Activated CD8-positive, alpha-beta memory T cell treated with anti-CD3 and anti-CD28 coated beads, Interleukin-2, amount 50 U/mL, for 1 hour (primary cell): ENCODE results near the gene DIDO1.
"Not testable (repeated sequence)": the region's sequence is repeated elsewhere in the genome, so short reads cannot be mapped to it uniquely, and the experiment has no call there.

ENCODE experiments used
- DNase-seq: peaks from one replicate; pipeline ENCODE4 v3.0.0-alpha.2; 2020; ENCODE audit errors: extremely low read depth

The DIDO1 gene

GRCh38 chr20:62855120-62855519, 71.2 kb downstream of the DIDO1 start:
- no peak for DNase-seq

DNA sequence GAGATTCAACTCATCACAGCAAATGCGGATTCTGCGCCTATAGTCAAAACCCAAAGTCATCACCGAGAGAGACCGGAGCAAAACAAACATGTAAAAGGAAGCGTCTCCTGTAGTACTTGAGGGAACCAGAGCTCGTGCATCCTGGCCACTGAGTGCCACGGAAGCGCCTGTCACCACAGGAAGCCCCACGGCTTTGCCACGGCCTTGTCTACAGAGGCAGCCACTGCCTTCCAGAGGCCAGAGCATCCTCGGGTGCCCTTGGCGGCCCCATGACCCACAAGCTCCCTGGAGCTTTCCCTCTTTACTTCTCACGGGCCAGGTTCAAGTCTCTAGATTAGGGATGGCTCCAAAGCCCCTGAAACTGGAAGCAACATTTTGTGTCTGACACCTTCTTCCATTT, 72.2 kb downstream of the DIDO1 start:
- DNase-seq: no peak

- not testable (repeated sequence) for DNase-seq
Observed at GRCh38 chr20:62853304-62853703, 73.0 kb downstream of the DIDO1 start.

GRCh38 chr20:62852841-62853240, 73.5 kb downstream of the DIDO1 start:
- DNase-seq: no peak

- no peak for DNase-seq
Observed at GRCh38 chr20:62852196-62852595, 74.1 kb downstream of the DIDO1 start.

DNA sequence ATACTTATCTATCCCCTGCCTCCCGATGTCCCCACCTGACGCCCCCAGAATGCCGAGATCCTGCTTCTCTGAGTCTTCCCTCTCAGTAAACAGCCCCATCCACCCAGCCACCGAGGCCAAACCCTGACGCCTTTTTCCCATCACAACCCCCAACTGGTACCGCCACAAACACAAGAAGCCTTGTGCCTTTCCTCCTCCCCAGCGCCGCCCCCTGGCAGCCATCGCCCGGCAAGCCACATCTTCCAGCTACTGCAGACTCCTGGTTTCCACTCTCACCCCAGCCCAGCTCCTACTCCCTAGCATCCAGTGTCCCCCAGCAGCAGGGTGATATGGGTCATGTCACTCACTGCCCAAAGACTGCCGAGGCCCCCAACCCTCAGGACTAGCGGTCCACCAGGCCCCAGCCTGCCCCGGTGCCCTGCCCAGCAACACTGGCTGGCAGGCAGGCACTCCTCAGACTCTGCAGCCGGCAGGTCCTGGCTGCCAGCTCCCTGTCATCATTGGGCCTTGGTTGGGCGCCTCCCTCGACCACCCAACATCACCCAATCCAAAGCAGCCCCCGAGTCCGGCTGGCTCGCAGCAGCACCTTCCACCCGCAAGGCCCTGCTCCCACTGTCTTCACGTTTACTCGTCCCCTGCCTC, 75.9 kb downstream of the DIDO1 start:
- DNase-seq: no peak

DNA sequence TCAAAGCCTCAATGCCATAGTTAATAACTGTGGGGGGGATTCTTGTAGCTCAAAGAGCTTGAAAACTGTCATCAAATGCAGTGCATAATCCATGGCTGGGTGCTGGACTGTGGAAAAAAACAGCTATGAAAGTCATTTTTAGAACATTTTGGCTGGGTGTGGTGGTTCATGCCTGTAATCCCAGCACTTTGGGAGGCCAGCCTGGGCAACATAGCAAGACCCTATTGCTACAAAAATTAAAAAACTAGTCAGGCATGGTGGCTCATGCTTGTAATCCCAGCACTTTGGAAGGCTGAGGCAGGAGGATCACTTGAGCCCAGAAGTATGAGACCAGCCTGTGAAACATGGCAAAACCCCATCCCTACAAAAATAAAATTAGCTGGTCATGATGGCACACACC, 76.9 kb downstream of the DIDO1 start:
- no peak for DNase-seq

- DNase-seq: not testable (repeated sequence)
Observed at GRCh38 chr20:62848917-62849316, 77.4 kb downstream of the DIDO1 start.

- DNase-seq: no peak
Observed at GRCh38 chr20:62846166-62846890, 80.0 kb downstream of the DIDO1 start.

DNA sequence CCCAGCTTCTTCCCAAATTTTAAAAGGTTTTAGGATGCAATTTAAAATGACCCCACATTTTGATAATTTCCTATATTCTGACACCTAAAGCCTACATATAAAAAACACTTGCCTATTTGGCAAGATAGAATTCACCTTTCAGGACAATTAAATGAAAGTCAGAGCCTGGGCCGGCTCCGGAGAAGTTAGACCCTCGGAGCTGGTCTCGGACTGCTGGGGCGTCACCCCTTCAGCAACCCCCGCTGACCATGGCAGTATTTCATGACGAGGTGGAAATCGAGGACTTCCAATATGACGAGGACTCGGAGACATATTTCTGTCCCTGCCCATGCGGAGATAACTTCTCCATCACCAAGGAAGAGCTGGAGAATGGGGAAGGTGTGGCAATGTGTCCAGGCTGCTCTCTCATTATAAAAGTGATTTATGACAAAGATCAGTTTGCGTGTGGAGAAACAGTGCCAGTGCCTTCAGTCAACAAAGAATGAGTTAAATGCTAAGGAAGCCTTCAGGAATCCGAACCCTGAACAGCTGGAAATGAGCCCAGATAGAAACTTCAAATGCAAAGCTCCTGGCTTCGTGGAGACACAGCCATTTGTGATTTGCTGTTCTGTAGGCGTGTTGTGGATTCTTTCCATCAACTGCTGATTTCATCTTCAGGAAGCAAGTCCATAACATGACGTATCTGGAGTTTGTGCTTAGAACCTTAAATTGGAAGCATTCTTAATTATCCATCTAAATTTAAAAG, 80.7 kb downstream of the DIDO1 start:
- DNase-seq: no peak

DNA sequence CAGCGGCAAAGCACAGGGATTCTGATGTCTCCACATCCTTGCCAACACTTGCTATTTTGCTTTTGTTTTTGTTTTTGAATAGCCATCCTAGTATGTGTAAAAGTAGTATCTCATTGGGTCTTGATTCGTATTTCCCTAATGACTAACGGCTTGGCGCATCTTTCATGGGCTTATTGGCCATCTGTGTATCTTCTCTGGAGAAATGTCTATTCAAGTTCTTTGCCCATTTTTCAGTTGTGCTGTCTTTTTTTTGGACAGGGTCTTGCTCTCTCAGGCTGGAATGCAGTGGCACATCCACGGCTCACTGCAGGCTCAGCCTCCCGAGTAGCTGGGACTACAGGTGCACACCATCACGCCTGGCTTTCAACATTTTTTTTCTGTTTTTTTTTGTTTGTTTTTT, 82.1 kb downstream of the DIDO1 start:
- DNase-seq: no peak

DNA sequence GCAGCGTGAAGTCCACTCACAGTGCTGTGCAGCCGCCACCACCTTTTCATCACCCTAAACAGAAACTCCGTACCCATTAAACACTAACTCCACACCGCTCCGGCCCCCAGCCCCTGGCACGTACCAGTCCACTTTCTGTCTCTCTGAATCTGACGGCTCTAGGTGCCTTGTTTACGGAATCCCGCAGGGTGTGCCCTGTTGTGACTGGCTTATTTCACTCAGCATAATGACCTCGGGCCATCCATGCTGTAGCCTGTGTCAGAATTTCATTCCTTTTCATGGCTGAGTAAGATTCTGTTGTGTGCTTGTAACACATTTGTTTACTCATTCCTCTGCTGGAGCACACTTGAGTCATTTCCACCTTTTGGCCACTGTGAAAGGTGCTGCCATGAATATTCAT, 82.6 kb downstream of the DIDO1 start:
- no peak for DNase-seq

DNA sequence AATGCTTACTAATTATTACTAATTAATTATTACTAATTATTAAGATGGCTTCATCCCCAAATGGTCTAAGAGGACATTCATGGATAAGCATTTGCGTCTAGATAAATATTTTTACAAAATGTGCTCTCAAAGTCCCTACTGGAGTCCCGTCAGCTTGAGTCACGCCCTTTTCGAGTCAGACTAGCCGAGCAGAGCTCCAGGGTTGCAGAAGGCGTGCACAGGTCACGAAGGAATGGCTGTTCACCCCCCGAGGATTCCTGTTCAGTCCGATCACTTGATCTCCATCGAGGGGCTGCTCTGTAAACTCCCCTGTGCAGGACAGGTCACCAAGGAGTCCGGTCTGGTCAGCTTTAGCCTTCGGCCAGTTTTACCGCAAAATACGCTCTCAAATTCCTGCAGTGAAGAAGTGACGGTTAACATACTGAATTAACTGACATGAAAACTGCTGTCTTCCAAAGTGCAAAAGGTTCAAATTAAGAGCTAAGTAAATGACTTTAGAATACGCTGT, 84.5 kb downstream of the DIDO1 start:
- no peak for DNase-seq

DNA sequence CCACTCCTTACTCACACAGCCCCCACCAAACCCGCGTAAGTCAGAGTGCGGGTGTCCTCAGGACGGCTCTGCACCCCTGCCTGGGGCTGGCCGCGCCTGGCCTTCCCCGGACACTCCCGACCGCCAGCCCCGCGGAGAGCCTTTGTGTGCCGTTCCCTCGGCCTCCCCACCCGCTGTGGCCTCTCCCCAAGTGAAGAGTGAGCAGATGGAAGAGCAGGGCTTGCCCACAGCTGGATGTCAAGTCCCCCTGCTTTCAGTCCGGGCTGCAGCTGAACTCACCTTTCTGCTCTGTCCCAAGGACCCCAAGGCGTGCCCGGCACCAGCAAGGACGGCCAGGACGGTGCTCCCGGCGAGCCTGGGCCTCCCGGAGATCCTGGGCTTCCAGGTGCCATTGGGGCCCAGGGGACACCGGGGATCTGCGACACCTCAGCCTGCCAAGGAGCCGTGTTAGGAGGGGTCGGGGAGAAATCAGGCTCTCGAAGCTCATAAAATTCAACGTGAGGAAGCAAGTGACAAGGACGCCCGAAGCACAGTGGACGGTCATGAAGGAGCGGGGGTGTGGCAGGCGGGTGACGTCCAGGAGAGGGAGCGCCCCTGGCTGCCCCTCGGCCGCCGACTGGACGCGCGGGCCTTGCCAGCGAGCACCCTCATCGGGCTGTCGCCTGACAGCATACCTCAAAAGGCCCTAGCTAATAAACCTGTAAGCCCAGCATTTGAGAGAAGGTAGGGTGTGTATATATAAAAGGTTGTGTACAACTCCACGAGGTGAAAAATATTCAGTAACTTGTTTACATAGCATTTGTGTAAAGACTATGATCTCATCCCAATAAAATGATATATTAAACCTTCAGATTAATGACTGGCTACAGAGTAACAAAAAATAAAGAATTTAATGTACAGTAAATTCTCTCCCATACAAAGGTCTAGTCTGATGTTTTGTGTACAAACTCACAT, 85.8 kb downstream of the DIDO1 start:
- no peak for DNase-seq

DNA sequence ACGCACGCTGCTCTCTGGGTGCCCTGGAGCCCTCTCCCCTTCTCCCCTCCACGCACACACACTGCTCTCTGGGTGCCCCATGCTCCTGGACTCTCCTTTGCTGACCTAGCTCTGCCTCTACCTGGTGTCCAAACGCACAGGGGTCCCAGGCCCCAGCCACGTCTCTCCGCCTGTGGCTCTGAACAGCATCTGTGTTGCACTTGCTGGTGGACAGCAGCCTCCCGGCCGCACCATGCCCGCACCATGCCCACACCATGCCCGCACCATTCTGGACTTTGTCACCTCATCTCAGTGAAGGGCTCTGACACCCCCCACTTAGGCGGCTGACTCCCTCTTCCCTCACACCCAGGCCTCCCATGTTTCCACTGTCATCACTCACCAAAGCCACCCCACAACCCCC, 86.5 kb downstream of the DIDO1 start:
- DNase-seq: no peak

DNA sequence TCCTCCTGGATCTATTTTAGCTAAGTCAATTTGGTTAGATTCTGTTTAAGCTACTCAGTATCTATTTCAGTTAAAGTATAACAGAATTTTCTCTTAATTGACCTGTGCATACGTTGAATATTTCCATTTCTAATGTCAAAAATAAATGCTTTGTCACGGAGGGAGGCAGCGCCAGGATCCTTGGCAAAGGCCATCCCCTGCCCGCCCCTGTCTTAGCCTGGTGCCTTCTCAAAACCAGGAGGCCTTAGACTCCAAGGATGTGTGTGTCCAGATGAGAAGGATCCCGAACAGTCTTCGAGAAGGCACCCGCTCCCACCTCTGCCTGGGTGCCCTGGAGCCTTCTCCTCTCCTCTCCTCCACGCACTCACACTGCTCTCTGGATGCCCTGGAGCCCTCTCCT, 87.0 kb downstream of the DIDO1 start:
- no peak for DNase-seq

DNA sequence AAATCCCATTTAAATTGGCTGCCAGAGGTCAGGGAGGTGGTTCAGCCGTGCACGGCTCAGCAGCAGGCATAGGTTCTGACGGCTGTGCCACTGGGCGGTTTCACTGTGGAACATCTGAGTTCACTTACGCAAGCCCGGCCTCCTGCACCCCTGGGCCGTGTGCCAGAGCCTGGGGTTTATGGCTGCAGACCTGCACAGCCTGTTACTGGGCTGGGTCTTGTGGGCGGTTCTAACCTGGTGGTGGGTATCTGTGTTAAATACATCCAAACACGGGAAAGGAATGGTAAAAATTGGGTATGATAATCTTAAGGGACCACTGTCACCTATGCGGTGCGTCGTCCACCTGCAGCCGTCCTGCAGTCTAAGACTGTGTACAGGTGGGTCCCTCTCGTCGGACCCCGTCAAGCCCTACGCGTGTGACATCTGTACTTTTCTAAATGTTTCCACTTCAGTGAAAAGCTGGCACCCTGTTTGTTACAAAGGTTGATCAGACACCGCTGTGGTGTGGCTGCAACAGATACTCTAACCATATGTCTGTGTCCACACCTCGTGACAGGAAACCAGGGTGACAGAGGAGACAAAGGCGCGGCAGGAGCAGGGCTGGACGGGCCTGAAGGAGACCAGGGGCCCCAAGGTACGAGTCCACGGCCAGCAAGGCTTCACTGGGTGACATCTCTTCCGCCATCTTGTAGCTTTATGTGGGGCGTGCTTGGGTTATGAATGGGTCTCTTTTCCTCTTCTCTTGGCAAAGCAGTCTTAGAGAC, 88.0 kb downstream of the DIDO1 start:
- DNase-seq: no peak

DNA sequence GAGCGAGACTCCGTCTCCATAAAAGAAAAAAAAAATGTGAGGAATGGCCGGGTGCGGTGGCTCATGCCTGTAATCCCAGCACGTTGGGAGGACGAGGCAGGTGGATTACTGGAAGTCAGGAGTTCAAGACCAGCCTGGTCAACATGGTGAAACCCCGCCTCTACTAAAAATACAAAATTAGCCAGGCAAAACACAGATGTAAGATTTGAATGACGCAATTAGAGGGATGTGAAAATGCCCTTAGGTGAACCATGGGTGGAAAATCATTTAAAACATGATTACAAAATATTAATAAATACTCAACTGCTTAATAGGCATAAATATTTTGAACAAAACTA, 88.5 kb downstream of the DIDO1 start:
- no peak for DNase-seq

DNA sequence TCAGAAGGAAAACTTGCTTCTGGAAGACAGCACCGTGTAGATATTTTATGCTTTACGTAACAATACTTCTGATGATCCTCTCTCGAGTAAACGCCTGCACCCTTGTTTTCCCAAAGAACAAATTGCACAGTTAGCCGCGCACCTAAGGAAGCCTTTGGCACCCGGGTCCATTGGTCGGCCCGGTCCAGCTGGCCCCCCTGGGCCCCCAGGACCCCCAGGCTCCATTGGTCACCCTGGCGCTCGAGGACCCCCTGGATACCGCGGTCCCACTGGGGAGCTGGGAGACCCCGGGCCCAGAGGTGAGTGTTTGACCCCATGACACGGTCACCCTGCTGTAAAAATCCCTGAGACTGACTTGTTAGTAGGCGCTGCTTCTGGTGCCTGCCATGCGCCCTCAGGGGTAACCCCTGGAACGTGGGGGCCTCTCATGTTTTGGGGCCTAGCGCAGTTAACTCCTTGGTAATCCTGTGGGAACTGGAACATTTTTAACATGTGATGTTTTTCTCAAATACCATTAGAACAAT, 89.3 kb downstream of the DIDO1 start:
- DNase-seq: no peak

DNA sequence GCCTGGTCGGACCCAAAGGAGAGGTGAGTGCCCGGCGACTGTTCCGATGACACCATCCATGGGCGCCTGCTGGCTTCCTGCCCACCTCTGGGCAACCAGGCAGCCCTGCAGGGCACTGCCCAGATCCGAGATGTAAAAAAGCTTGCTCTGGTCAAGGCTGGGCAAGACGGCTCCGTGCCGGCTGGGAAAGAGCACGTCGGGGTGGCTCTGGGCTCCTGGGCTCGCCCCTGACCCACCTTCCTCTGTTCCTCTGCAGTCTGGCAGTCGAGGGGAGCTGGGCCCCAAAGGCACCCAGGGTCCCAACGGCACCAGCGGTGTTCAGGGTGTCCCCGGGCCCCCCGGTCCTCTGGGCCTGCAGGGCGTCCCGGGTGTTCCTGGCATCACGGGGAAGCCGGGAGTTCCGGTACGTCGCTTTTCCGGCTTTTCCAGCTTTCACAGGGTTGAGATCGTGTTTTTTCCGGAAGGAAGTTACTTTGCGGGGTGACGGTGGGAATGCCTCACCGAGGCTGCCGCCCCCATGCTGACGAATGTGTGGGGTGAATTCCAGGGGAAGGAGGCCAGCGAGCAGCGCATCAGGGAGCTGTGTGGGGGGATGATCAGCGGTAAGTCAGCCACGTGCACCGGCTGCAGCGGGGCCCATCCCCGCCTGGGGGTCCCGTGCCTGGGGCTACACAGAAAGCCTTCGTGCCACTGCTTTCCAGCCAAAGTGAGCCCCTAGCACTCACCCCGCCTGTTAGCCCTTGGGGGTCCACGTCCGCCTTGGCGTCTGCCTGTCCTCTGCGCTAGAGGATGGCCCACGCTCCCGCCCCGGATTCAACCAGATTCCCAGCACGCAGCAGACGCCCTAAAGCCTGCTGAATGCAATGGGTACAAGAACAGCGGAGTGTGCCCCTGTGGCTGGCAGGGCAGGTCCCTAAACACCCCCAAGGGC, 90.1 kb downstream of the DIDO1 start:
- DNase-seq: no peak
